ENCODE results near the gene TAB3.

TAB3 gene

DNA sequence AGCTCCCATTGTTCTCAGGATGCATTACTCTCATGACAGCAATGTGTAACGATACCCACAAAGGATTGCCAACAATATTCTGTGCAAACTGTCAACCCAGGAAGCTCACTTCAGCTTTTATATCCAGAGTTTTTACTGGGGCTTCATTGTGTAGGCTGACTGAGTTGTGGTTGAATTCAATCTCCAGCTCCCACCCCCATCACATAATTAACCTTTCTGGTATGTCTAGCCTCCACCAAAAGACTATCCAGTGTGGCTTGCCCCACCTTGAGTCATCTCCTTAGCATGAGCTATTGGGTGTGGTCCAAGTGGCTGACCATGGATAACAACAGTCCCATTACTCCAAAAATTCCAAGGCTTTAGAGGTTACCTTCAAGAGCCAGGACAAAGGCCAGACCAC lies 17.7 kb upstream of the TAB3 start:
- H3K9me3 ChIP-seq (ENCODE audit: control insufficient read depth in 2 of 2, low read length in 2 of 2) = no peaks in the 10 kb centered on the region
- no peaks in the 10 kb centered on the region for H3K36me3 ChIP-seq (ENCODE audit: control insufficient read depth in 2 of 2, insufficient read depth in 2 of 2, low read length in 2 of 2)
- H3K27ac ChIP-seq (ENCODE audit: low read length) = no peak overlapping the region
- H3K4me1 ChIP-seq (ENCODE audit: control insufficient read depth, insufficient read depth, low read length) = no peaks in the 10 kb centered on the region
- H3K9ac ChIP-seq (ENCODE audit: low read length in 2 of 2) = no peak overlapping the region
- H3K4me3 ChIP-seq (ENCODE audit: low read length in 2 of 2) = no peak overlapping the region
- H3K27me3 ChIP-seq (ENCODE audit: control insufficient read depth in 1 of 2, insufficient read depth in 2 of 2, low read length in 2 of 2) = peaks cover 0 to 3% of the 10 kb centered on the region in 2 donors

DNA sequence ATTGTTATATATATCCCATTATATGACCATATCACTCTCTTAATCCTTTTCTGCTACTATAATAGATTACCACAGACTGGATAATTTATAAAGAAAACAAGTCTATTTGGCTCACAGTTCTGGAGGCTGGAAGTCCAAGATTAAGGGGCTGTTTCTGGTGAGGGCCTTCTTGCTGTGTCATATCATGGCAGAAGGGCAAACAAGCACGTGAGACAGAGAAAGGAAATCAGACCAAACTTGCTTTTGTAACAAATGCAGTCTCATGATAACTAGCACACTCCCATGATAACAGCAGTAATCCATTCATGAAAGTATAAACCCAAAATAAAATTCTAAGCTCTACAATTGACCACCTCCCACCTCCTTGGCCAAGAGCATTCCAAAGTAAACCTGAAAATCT lies 16.3 kb upstream of the TAB3 start:
- H3K9me3 ChIP-seq (ENCODE audit: control insufficient read depth in 2 of 2, low read length in 2 of 2) = no peaks in the 10 kb centered on the region
- H3K4me1 ChIP-seq (ENCODE audit: control insufficient read depth, insufficient read depth, low read length) = no peaks in the 10 kb centered on the region
- H3K4me3 ChIP-seq (ENCODE audit: low read length in 2 of 2) = no peak overlapping the region
- no peak overlapping the region for H3K27ac ChIP-seq (ENCODE audit: low read length)
- H3K27me3 ChIP-seq (ENCODE audit: control insufficient read depth in 1 of 2, insufficient read depth in 2 of 2, low read length in 2 of 2) = peaks cover 0 to 3% of the 10 kb centered on the region in 2 donors
- H3K36me3 ChIP-seq (ENCODE audit: control insufficient read depth in 2 of 2, insufficient read depth in 2 of 2, low read length in 2 of 2) = no peaks in the 10 kb centered on the region
- no peak overlapping the region for H3K9ac ChIP-seq (ENCODE audit: low read length in 2 of 2)

DNA sequence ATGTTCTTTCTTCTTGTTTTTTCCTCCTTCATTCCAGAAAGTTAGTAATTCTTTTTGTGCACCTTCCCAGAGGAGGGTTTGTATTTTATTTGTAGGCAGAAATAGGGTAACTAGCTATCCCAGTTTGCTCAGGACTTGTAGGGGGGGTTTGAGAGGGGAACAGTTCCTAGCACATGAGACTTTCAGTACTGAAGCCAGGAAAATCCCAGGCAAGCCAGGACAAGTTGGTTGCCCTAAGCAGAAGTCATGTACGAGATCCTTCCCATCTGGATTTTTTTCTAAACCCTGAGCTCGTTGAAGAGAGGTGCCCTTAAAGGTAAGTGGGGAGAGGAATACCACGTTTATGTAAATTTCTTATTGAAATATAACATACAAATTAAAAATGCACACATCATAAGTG lies 15.6 kb upstream of the TAB3 start:
- H3K9me3 ChIP-seq (ENCODE audit: control insufficient read depth in 2 of 2, low read length in 2 of 2) = no peaks in the 10 kb centered on the region
- no peaks in the 10 kb centered on the region for H3K36me3 ChIP-seq (ENCODE audit: control insufficient read depth in 2 of 2, insufficient read depth in 2 of 2, low read length in 2 of 2)
- peaks cover 0 to 3% of the 10 kb centered on the region in 2 donors for H3K27me3 ChIP-seq (ENCODE audit: control insufficient read depth in 1 of 2, insufficient read depth in 2 of 2, low read length in 2 of 2)
- no peak overlapping the region for H3K9ac ChIP-seq (ENCODE audit: low read length in 2 of 2)
- H3K4me3 ChIP-seq (ENCODE audit: low read length in 2 of 2) = no peak overlapping the region
- H3K27ac ChIP-seq (ENCODE audit: low read length) = no peak overlapping the region
- H3K4me1 ChIP-seq (ENCODE audit: control insufficient read depth, insufficient read depth, low read length) = no peaks in the 10 kb centered on the region

DNA sequence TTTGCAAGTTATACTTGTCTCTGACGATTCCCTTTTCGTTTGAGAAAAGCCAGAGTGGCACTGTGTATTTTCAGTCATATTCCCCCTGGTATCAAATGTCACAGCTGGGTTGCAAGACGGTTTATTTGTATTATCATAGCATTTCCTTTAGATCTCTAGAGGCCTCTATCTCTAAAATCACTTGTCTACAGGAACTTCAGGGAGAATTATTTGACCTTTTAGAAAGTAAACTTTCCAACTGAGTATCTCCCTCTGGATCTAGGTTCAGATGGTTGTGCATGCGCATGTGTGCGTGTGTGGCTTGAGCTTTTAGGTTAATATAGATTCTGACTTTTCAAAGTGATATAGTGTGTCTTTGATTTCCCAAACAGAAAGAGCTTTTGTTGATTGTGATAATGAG lies 15.1 kb upstream of the TAB3 start:
- peaks cover 0 to 3% of the 10 kb centered on the region in 2 donors for H3K27me3 ChIP-seq (ENCODE audit: control insufficient read depth in 1 of 2, insufficient read depth in 2 of 2, low read length in 2 of 2)

DNA sequence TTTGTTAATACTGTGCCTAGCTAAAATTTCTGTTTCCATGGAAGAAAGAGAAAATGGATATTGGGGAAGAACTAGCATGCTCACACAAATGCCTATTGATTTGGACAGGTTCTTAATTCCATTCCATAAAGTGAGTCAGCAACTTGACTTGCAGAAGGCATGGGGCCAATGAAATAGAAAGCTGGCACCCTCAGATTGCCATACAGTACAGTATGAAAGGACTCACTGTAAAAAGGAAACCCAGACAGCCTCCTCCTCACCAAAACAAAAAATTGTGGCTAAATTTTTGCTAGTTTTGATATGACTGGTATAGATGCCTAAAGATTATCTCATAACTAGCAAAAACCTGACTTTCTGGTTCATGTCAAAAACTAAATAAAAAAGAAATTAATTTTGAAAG lies 11.2 kb upstream of the TAB3 start:
- H3K27me3 ChIP-seq (ENCODE audit: control insufficient read depth in 1 of 2, insufficient read depth in 2 of 2, low read length in 2 of 2) = peaks cover 0 to 3% of the 10 kb centered on the region in 2 donors
- no peak overlapping the region for H3K9ac ChIP-seq (ENCODE audit: low read length in 2 of 2)
- no peak overlapping the region for H3K4me3 ChIP-seq (ENCODE audit: low read length in 2 of 2)
- H3K9me3 ChIP-seq (ENCODE audit: control insufficient read depth in 2 of 2, low read length in 2 of 2) = peaks cover 0 to 2% of the 10 kb centered on the region in 2 donors
- H3K27ac ChIP-seq (ENCODE audit: low read length) = no peak overlapping the region
- no peaks in the 10 kb centered on the region for H3K36me3 ChIP-seq (ENCODE audit: control insufficient read depth in 2 of 2, insufficient read depth in 2 of 2, low read length in 2 of 2)
- H3K4me1 ChIP-seq (ENCODE audit: control insufficient read depth, insufficient read depth, low read length) = no peaks in the 10 kb centered on the region

More for the DNA sequence above, 15.1 kb upstream of the TAB3 start:
- H3K4me1 ChIP-seq (ENCODE audit: control insufficient read depth, insufficient read depth, low read length) = no peaks in the 10 kb centered on the region
- no peaks in the 10 kb centered on the region for H3K9me3 ChIP-seq (ENCODE audit: control insufficient read depth in 2 of 2, low read length in 2 of 2)
- H3K27ac ChIP-seq (ENCODE audit: low read length) = no peak overlapping the region
- no peak overlapping the region for H3K9ac ChIP-seq (ENCODE audit: low read length in 2 of 2)
- no peaks in the 10 kb centered on the region for H3K36me3 ChIP-seq (ENCODE audit: control insufficient read depth in 2 of 2, insufficient read depth in 2 of 2, low read length in 2 of 2)
- H3K4me3 ChIP-seq (ENCODE audit: low read length in 2 of 2) = no peak overlapping the region

DNA sequence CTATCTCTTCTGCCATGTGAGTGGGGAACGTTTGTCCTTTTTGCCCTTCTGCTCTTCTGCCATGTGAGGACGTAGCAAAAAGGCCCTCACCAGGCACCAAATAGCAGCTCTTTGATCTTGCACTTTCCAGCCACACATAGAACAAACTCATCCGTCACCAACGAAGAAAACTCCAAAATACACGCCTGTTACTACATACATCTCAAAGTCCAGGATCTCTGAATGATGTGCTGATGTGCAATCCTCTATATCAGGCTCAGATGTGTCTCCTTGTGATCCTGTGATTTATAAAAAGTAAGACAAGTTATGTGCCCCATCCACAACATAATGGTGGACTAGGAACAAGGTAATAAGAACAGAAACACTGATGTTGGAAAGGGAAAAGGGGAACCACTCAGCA lies 9.8 kb upstream of the TAB3 start:
- H3K27ac ChIP-seq (ENCODE audit: low read length) = no peak overlapping the region
- H3K36me3 ChIP-seq (ENCODE audit: control insufficient read depth in 2 of 2, insufficient read depth in 2 of 2, low read length in 2 of 2) = no peaks in the 10 kb centered on the region
- no peak overlapping the region for H3K9ac ChIP-seq (ENCODE audit: low read length in 2 of 2)
- peaks cover 0 to 2% of the 10 kb centered on the region in 2 donors for H3K9me3 ChIP-seq (ENCODE audit: control insufficient read depth in 2 of 2, low read length in 2 of 2)
- no peaks in the 10 kb centered on the region for H3K4me1 ChIP-seq (ENCODE audit: control insufficient read depth, insufficient read depth, low read length)
- no peak overlapping the region for H3K4me3 ChIP-seq (ENCODE audit: low read length in 2 of 2)
- H3K27me3 ChIP-seq (ENCODE audit: control insufficient read depth in 1 of 2, insufficient read depth in 2 of 2, low read length in 2 of 2) = peaks cover 0 to 3% of the 10 kb centered on the region in 2 donors

DNA sequence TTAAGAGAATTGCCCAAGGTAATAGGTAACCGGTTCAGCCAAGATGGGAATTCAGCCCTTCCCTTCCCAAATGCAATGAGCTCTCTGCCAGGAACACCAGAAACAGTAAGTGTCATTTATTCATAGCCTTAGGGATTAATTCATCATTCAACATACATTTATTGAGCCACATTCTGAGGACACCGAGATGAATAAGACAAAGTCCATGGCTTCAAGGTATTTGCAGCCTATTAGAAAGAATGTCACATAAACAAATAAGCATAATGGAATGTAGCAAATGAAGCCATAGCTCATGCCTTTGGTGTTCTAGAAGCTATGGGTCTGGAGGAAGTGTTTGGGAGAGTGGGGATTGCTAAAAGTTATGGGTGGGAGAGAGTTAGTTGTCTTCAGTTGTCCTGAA lies 6.3 kb upstream of the TAB3 start:
- no peak overlapping the region for H3K27ac ChIP-seq (ENCODE audit: low read length)
- H3K27me3 ChIP-seq (ENCODE audit: control insufficient read depth in 1 of 2, insufficient read depth in 2 of 2, low read length in 2 of 2) = no peaks in the 10 kb centered on the region
- no peak overlapping the region for H3K4me3 ChIP-seq (ENCODE audit: low read length in 2 of 2)
- H3K4me1 ChIP-seq (ENCODE audit: control insufficient read depth, insufficient read depth, low read length) = no peaks in the 10 kb centered on the region
- peaks cover 0 to 2% of the 10 kb centered on the region in 2 donors for H3K9me3 ChIP-seq (ENCODE audit: control insufficient read depth in 2 of 2, low read length in 2 of 2)
- no peak overlapping the region for H3K9ac ChIP-seq (ENCODE audit: low read length in 2 of 2)
- no peaks in the 10 kb centered on the region for H3K36me3 ChIP-seq (ENCODE audit: control insufficient read depth in 2 of 2, insufficient read depth in 2 of 2, low read length in 2 of 2)

DNA sequence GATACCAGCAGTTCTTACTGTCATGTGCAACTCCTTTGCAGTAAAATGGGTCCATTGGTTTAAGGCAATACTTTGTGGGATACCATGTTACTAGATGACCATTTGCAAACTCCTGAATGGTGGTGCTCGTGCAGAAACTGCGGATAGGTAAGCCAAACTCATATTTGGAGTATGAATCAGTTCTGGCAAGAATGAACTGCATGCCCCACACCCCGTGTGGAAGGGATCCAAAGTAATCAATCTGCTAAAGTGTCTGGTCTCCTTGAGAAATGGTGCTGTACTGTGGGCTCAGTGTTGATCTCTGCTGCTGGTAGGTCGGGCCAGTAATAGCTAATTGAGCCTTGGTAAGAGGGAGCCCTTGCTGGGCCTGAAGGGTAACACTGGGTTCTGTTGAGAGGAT lies 4.2 kb upstream of the TAB3 start:
- Histone ChIP-seq H3K9me3 (ENCODE audit: control insufficient read depth in 2 of 2, low read length in 2 of 2) (peaks cover 0 to 2% of the 10 kb centered on the region in 2 donors), H3K27ac (ENCODE audit: low read length) (no peak overlapping the region), H3K4me1 (ENCODE audit: control insufficient read depth, insufficient read depth, low read length) (no peaks in the 10 kb centered on the region), H3K36me3 (ENCODE audit: control insufficient read depth in 2 of 2, insufficient read depth in 2 of 2, low read length in 2 of 2) (no peaks in the 10 kb centered on the region), H3K27me3 (ENCODE audit: control insufficient read depth in 1 of 2, insufficient read depth in 2 of 2, low read length in 2 of 2) (no peaks in the 10 kb centered on the region), H3K9ac (ENCODE audit: low read length in 2 of 2) (no peak overlapping the region), H3K4me3 (ENCODE audit: low read length in 2 of 2) (no peak overlapping the region)

DNA sequence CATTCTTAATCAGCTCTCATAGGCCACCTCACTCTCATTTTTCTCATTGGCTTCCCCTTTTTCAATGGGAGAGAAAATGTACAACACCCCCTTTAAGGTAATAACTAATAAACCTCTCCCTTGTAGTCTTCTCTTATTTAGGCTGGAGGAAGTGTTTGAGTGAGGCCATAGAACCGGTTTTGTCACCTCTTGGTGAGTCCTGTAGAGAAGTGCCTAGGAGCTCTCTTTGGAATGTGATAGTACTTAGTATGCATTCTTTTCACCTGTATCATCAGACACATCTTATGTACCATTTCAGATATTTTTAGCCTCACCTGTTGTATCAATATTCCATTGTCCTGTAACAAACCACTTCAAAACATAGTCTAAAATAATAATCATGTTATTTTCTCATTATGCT lies 3.5 kb upstream of the TAB3 start:
- no peaks in the 10 kb centered on the region for H3K36me3 ChIP-seq (ENCODE audit: control insufficient read depth in 2 of 2, insufficient read depth in 2 of 2, low read length in 2 of 2)
- H3K4me1 ChIP-seq (ENCODE audit: control insufficient read depth, insufficient read depth, low read length) = no peaks in the 10 kb centered on the region
- H3K27ac ChIP-seq (ENCODE audit: low read length) = no peak overlapping the region
- no peaks in the 10 kb centered on the region for H3K9me3 ChIP-seq (ENCODE audit: control insufficient read depth in 2 of 2, low read length in 2 of 2)
- H3K9ac ChIP-seq (ENCODE audit: low read length in 2 of 2) = no peak overlapping the region
- no peak overlapping the region for H3K4me3 ChIP-seq (ENCODE audit: low read length in 2 of 2)
- no peaks in the 10 kb centered on the region for H3K27me3 ChIP-seq (ENCODE audit: control insufficient read depth in 1 of 2, insufficient read depth in 2 of 2, low read length in 2 of 2)

DNA sequence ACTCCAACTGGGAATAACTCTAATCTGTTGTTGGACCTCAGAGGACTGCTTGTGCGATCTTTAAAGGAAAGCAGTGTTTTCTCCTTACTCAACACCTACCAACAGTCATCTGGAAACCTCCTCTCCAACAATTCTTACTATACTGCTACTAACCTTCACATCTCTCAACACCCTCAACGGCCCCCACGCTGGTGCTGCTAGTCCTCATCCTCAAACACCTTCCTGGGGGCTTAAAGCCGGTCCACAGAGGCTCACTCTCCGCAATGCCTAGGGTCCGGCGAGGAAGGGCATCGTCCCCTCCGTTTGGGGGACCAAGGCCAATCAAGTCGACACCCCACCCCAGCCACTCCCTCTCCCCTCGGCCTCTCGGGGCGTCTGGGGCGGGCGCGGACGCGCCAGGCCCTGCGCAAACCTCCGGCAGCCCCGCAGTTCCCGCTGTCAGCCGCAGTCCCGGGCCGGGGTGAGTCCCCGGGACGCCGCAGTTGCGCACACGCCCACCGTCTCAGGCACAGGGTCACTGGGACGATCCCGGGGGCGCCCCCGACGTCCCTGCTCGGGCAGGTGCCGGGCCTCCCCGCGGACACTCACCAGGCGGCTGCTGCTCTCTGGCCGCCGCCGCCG lies 418 bp downstream of the TAB3 start:
- Histone ChIP-seq H3K9ac (ENCODE audit: low read length in 2 of 2) (peak overlapping the region; percentile 71 to 78), H3K4me1 (ENCODE audit: control insufficient read depth, insufficient read depth, low read length) (no peaks in the 10 kb centered on the region), H3K4me3 (ENCODE audit: low read length in 2 of 2) (peak overlapping the region; percentile 60 to 80), H3K9me3 (ENCODE audit: control insufficient read depth in 2 of 2, low read length in 2 of 2) (no peaks in the 10 kb centered on the region), H3K27ac (ENCODE audit: low read length) (no peak overlapping the region), H3K27me3 (ENCODE audit: control insufficient read depth in 1 of 2, insufficient read depth in 2 of 2, low read length in 2 of 2) (no peaks in the 10 kb centered on the region), H3K36me3 (ENCODE audit: control insufficient read depth in 2 of 2, insufficient read depth in 2 of 2, low read length in 2 of 2) (no peaks in the 10 kb centered on the region)

DNA sequence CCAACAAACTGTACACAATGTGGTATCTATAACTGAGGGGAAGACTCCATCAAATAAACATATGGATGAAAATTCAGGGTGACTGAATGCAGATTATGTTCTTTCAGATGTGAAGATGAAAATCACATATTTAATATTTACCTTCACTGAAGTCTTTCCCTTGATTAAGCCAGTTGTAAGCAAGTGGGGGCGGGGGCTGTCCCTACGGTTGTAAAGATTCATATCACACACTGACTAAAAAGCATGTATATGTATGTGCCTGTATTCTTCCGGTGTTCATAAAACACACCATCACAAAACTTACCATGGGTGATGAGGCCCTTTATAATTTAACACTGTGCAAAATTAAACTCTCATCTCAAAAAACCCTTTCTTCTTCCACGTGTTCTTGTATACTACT lies 1.3 kb downstream of the TAB3 start:
- no peaks in the 10 kb centered on the region for H3K36me3 ChIP-seq (ENCODE audit: control insufficient read depth in 2 of 2, insufficient read depth in 2 of 2, low read length in 2 of 2)
- H3K27me3 ChIP-seq (ENCODE audit: control insufficient read depth in 1 of 2, insufficient read depth in 2 of 2, low read length in 2 of 2) = no peaks in the 10 kb centered on the region
- H3K9ac ChIP-seq (ENCODE audit: low read length in 2 of 2) = no peak overlapping the region
- H3K4me1 ChIP-seq (ENCODE audit: control insufficient read depth, insufficient read depth, low read length) = no peaks in the 10 kb centered on the region
- H3K27ac ChIP-seq (ENCODE audit: low read length) = no peak overlapping the region
- peak overlapping the region; percentile 60 to 80 for H3K4me3 ChIP-seq (ENCODE audit: low read length in 2 of 2)
- no peaks in the 10 kb centered on the region for H3K9me3 ChIP-seq (ENCODE audit: control insufficient read depth in 2 of 2, low read length in 2 of 2)
